ENCODE data around the gene SMIM10L1.

Gene SMIM10L1

DNA sequence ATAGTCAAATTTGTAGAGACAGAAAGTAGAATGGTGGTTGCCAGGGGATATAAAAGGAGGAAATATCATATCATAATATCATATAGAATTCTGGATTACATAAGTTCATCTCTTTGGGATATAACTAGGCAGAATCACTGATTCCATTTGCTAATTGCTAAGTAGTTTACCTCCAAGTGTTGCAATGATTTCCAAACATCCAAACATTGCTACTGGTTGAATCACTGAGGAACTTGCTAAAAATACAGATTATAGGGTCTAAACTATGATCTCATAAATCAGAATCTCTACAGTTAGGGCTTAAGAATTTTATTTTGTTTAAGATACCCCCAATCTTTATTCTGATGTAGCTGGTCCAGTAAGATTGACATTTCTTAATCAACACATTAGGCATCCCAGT, 31.8 kb downstream of the SMIM10L1 start:
- DNase-seq, result no peak

DNA sequence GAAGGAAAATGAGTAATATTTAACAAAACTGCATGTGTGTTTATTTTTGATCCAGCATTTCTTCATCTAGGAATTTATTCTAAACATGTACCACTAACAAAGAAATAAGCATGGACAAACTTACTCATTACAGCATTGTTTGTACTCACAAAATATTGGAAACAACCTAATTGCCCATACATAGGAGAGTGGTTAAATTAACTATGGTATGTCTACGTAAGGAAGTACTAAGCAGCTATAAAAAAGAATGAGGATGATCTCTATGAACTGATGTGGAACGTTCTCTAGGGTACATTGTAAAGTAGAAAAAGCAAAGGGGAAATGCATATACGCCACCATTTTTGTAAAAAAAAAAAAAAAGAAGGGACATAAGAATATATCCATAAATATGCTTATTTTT, 33.2 kb downstream of the SMIM10L1 start:
- DNase-seq, result no peak

- no peak for DNase-seq
Observed at GRCh38 chr12:11209113-11209512, 38.1 kb downstream of the SMIM10L1 start.
